Activated T-cell treated with anti-CD3 and anti-CD28 coated beads, Interleukin-2, amount 50 U/mL, for 1 hour (primary cell): ENCODE results near the gene SLC6A11.

ENCODE experiments used
- DNase-seq: peaks from one replicate; pipeline ENCODE4 v3.0.0-alpha.2; 2020

SLC6A11 gene

DNA sequence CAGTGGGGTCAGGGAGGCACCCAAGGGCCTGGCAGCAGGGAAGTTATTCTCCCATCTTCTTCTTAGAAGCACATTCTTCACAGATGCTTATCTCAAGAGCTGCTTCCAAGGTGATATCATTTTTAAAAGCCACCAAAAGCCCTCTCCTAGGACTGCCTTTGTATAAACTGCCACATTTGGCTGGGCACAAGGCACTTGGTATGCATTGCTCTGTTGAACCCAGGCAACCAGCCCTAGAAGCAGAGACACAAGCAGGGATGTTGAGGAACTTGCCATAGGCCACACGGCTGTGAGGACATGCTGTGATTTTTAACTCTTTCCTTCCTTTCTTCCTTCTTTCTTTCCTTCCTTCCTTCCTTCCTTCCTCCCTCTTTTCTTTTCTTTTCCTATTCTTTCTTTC is 169.2 kb downstream of the SLC6A11 start:
- DNase-seq: no peak

- DNase-seq: no peak
Observed at GRCh38 chr3:10986592-10986991, 170.6 kb downstream of the SLC6A11 start.

- DNase-seq: no peak
Observed at GRCh38 chr3:10988001-10988665, 172.1 kb downstream of the SLC6A11 start.

DNA sequence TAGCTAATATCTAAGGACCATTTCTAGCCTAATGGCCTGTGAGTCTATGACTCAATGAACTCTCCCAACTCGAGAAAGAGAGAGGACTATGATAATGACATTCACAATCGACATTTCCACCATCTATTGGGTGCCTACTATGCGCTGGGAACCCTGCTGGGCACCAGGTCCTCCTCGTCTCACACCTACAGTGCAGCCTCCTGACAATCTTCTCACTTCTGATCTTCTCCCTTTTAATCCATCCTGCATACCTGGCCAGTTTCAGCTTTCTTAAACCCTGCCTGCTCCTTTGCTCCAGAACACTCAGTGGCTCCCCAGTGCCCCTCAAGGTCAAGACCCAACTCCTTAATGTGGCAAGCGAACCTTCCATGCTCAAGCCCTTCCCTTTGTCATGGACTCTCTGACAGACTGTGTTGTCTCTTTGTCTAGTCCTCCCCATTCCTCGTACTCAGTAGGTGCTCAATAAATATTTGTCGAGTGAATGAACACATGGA is 173.0 kb downstream of the SLC6A11 start:
- no peak for DNase-seq
